NCI-H748 (cell line): ENCODE results near the gene TMEM185A.
"Not testable (repeated sequence)": the region's sequence is repeated elsewhere in the genome, so short reads cannot be mapped to it uniquely, and the experiment has no call there.

Experiments used
- DNase-seq: peaks from one replicate; lab custom pipeline; 2025; ENCODE audit not compliant: unreplicated experiment; lab: John Stamatoyannopoulos, UW

The TMEM185A gene

GRCh38 chrX:149626829-149627228 is 4.8 kb downstream of the TMEM185A start:
- DNase-seq: not testable (repeated sequence)

- not testable (repeated sequence) for DNase-seq
Observed at GRCh38 chrX:149619662-149620061, 11.9 kb downstream of the TMEM185A start.

GRCh38 chrX:149618871-149619270 is 12.7 kb downstream of the TMEM185A start:
- DNase-seq: no peak

GRCh38 chrX:149611623-149612175 is 19.9 kb downstream of the TMEM185A start:
- DNase-seq: no peak

- no peak for DNase-seq
Observed at GRCh38 chrX:149610511-149610910, 21.1 kb downstream of the TMEM185A start.

GRCh38 chrX:149607699-149608098 is 23.9 kb downstream of the TMEM185A start:
- no peak for DNase-seq

- DNase-seq: not testable (repeated sequence)
Observed at GRCh38 chrX:149605248-149605885, 26.2 kb downstream of the TMEM185A start.

GRCh38 chrX:149598603-149599002 is 33.0 kb downstream of the TMEM185A start:
- not testable (repeated sequence) for DNase-seq

- not testable (repeated sequence) for DNase-seq
Observed at GRCh38 chrX:149595943-149596342, 35.6 kb downstream of the TMEM185A start.

GRCh38 chrX:149595214-149595613 is 36.4 kb downstream of the TMEM185A start, which contains the start of gene HSFX2:
Gene HSFX2, minus strand, starts transcription at chrX:149595314. Its CDS starts 614 bp downstream, at chrX:149594700.
- not testable (repeated sequence) for DNase-seq

- not testable (repeated sequence) for DNase-seq
Observed at GRCh38 chrX:149590993-149591392, 40.6 kb downstream of the TMEM185A start.

- DNase-seq: not testable (repeated sequence)
Observed at GRCh38 chrX:149587359-149587758, 44.2 kb downstream of the TMEM185A start, which contains the start of gene MAGEA9B. Gene MAGEA9B, minus strand, starts transcription at chrX:149587459. Its CDS starts 4,280 bp downstream, at chrX:149583179.

- DNase-seq: not testable (repeated sequence)
Observed at GRCh38 chrX:149585631-149586030, 46.0 kb downstream of the TMEM185A start.

- not testable (repeated sequence) for DNase-seq
Observed at GRCh38 chrX:149573456-149573855, 58.1 kb downstream of the TMEM185A start.

GRCh38 chrX:149572743-149573142 is 58.8 kb downstream of the TMEM185A start:
- DNase-seq: no peak

GRCh38 chrX:149571770-149572169 is 59.8 kb downstream of the TMEM185A start:
- no peak for DNase-seq

GRCh38 chrX:149570668-149571067 is 60.9 kb downstream of the TMEM185A start:
- no peak for DNase-seq

GRCh38 chrX:149569770-149570169 is 61.8 kb downstream of the TMEM185A start:
- no peak for DNase-seq

GRCh38 chrX:149568701-149569296 is 62.8 kb downstream of the TMEM185A start:
- no peak for DNase-seq

- DNase-seq: no peak
Observed at GRCh38 chrX:149567621-149568417, 63.8 kb downstream of the TMEM185A start.

- DNase-seq: no peak
Observed at GRCh38 chrX:149563359-149563758, 68.2 kb downstream of the TMEM185A start.
